ENCODE measurements around the gene PIBF1.

Gene PIBF1

DNA sequence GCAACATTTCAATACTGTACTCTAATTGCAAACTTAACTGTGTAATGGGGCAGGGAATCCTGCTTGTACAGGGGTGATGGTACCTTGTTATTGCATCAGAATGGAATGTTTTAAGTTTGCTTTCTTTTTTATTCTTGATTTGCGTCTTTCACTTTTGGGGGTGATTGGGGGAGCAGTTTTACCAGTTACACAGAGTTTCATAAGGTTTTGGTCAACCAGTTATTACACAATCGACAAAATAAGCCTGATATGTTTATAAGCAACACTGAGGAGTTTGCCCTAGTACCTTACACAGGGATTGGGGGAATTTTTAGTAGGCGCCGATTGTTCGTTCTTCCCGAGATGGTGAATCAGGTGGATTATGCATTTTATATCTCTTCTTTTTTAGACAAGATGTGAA lies 279.5 kb downstream of the PIBF1 start:
- no peak for DNase-seq

DNA sequence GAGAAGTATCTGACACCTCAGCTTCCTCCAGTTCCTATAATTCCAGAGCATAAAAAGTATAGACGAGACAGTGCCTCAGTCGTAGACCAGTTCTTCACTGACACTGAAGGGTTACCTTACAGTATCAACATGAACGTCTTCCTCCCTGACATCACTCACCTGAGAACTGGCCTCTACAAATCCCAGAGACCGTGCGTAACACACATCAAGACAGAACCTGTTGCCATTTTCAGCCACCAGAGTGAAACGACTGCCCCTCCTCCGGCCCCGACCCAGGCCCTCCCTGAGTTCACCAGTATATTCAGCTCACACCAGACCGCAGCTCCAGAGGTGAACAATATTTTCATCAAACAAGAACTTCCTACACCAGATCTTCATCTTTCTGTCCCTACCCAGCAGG lies 279.9 kb downstream of the PIBF1 start:
- DNase-seq: no peak

DNA sequence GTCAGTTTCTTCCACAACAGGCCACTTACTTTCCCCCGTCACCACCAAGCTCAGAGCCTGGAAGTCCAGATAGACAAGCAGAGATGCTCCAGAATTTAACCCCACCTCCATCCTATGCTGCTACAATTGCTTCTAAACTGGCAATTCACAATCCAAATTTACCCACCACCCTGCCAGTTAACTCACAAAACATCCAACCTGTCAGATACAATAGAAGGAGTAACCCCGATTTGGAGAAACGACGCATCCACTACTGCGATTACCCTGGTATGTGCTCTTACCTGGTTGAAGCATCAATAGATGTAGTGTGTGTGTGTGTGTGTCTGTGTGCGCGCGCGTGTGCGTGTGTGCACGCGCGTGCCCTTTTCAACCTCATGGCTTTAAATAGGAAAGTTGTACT lies 280.5 kb downstream of the PIBF1 start:
- DNase-seq: no peak

DNA sequence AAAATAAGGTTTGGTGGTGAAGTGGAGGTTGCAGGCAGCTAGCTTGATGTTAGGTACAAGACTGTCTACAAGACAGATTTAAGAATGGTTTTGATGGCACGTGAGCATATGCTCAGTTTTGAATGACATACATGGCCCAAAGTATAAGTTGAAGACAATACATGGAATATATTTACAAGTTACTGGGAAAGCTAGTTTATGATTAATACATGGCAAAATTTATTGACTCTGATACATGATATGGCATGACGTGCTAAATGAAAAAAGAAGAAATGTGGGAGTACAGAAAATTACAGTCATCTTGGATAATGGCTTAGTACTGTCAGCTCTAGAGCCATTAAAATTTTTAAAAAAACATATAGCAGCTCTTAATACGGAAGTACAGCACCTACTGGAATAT lies 281.2 kb downstream of the PIBF1 start:
- no peak for DNase-seq

DNA sequence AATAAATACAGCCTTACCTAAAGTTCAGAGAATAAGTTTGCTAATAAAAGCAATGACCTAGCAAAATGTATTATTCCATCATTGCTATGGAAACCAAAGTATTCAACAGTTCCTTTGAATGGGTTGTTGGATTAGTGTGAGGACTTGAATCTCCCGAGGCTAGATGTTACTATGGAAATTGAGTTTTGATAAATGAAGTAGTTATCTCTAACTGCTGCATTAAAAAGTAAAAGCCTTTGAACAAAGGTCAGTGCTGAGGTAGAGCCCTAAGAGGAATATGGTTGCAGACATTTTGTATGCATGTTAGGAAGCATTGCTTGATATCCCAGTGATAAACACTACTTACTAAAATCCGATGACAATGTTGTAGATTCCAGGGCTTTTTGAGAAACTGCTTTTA lies 283.1 kb downstream of the PIBF1 start:
- no peak for DNase-seq

DNA sequence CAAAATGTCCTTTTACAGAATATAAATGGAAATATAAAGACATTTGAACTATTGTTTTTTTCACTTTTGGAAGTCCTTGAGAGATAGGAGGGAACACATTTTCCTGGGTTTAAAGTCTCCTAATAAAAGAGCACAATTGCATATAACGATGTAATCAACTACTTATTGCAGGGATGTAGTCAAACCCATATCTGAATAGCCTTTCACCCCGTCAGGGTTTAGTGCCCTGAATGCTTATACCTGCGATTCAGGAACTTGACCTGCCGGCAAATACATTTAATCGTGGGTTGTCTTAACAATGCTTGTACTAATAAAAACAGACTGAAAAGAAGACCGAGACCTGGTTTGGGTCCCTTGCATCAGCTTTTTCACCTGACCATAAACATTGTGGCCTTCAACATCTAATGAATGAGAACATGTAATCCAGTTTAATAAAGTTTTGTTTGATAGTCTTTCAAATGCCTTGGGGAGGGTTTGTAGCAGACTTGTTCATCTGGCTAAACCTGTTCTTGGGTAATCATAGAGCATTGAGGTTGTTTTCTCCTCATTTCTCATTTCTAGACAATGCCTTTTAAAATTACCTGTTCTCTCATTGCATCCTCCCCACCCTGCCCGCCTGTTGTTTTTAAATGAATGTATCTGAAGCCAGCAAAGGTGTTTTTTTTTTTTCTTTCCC lies 283.9 kb downstream of the PIBF1 start:
- DNase-seq: peak; percentile 17

Data from eye (tissue), 1 donor.